Fibroblast of mammary gland (primary cell): Measurements from ENCODE around the gene OARD1.
A peak's percentile ranks its signal among the peaks of the same experiment; 100 is the strongest.

Source experiments
- DNase-seq: peaks from one replicate; pipeline ENCODE4 v3.0.0-alpha.2; 2010; ENCODE audit warnings: low read depth
- H3K4me3 ChIP-seq: 2 replicates; pipeline ENCODE4 v1.5.1; 2011; ENCODE audit warnings: low read depth, mild to moderate bottlenecking, low read length, moderate library complexity; ENCODE audit not compliant: control insufficient read depth
- CTCF ChIP-seq: conservative IDR thresholded peaks from 2 replicates; pipeline ENCODE4 v1.5.1; 2011; ENCODE audit warnings: low read depth, low read length, inconsistent platforms; ENCODE audit not compliant: control insufficient read depth, insufficient read depth

Gene OARD1

GRCh38 chr6:41075651-41076626, 3.8 kb upstream of the OARD1 start:
- H3K4me3 ChIP-seq: no peak overlapping the region
- DNase-seq: no peak
- TF ChIP-seq CTCF: no peak

GRCh38 chr6:41074692-41075436, 2.7 kb upstream of the OARD1 start:
- DNase-seq: peak; percentile 38
- peak overlapping the region; percentile 87 for H3K4me3 ChIP-seq
- TF ChIP-seq CTCF: no peak

- DNase-seq: peak; percentile 76
- no peak for TF ChIP-seq CTCF
- peak overlapping the region; percentile 87 for H3K4me3 ChIP-seq
Measured at GRCh38 chr6:41073968-41074691, 2.0 kb upstream of the OARD1 start.

GRCh38 chr6:41073203-41073967, 1.2 kb upstream of the OARD1 start:
- TF ChIP-seq CTCF: no peak
- DNase-seq: no peak

GRCh38 chr6:41072836-41073202, 663 bp upstream of the OARD1 start, which contains the start of gene NFYA:
TSS of gene NFYA (plus strand) at chr6:41072974. CDS start at chr6:41079090, 6,116 bp downstream.
- peak; percentile 99 for DNase-seq
- TF ChIP-seq CTCF: no peak
- peak within 1 kb of the TSS; percentile 87 for H3K4me3 ChIP-seq

More at GRCh38 chr6:41073203-41073967, 1.2 kb upstream of the OARD1 start:
- peak overlapping the region; percentile 87 for H3K4me3 ChIP-seq
